ENCODE data around the gene SHISAL1.

SHISAL1 gene

DNA sequence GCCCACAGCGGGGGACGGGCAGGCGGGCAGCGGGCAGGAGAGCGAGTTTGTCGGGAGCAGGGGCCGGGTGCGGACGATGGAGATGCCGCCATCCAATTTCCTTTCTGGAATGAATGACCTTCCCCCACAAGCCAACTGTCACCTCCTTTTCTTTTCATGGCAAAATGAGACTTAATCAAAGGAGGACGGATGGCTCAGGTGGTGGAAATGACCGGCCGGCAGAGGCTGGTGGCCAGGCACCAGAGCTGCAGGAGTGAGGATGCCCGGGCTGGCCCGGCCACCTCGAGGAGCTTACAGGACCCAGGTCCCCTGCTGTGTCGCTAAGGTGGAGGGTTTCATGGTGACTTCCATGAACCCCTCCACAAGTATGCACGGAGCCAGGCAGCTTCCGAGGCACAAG is 11.7 kb downstream of the SHISAL1 start (continued):
- TF ChIP-seq, protein P1, sequence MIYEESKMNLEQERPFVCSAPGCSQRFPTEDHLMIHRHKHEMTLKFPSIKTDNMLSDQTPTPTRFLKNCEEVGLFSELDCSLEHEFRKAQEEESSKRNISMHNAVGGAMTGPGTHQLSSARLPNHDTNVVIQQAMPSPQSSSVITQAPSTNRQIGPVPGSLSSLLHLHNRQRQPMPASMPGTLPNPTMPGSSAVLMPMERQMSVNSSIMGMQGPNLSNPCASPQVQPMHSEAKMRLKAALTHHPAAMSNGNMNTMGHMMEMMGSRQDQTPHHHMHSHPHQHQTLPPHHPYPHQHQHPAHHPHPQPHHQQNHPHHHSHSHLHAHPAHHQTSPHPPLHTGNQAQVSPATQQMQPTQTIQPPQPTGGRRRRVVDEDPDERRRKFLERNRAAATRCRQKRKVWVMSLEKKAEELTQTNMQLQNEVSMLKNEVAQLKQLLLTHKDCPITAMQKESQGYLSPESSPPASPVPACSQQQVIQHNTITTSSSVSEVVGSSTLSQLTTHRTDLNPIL (CRISPR knock-in tag; IDR thresholded peaks at IDR 0.05; ENCODE audit: low read depth): no peak
- TF ChIP-seq PPARA (CRISPR knock-in tag; IDR thresholded peaks at IDR 0.05; ENCODE audit: borderline replicate concordance) (no peak), ZFP30 (CRISPR knock-in tag; IDR thresholded peaks at IDR 0.05) (no peak), ZNF565 (CRISPR knock-in tag; conservative IDR thresholded peaks at IDR 0.05; ENCODE audit: low read depth) (no peak), RARB (CRISPR knock-in tag; IDR thresholded peaks at IDR 0.05) (no peak), TOX (CRISPR knock-in tag; IDR thresholded peaks at IDR 0.05; ENCODE audit: borderline replicate concordance) (no peak), TCF4 (CRISPR knock-in tag; IDR thresholded peaks at IDR 0.05; ENCODE audit: borderline replicate concordance) (no peak), ZNF8 (CRISPR knock-in tag; IDR thresholded peaks at IDR 0.05) (no peak), OSR1 (CRISPR knock-in tag; IDR thresholded peaks at IDR 0.05) (no peak)
- TF ChIP-seq, protein P2, sequence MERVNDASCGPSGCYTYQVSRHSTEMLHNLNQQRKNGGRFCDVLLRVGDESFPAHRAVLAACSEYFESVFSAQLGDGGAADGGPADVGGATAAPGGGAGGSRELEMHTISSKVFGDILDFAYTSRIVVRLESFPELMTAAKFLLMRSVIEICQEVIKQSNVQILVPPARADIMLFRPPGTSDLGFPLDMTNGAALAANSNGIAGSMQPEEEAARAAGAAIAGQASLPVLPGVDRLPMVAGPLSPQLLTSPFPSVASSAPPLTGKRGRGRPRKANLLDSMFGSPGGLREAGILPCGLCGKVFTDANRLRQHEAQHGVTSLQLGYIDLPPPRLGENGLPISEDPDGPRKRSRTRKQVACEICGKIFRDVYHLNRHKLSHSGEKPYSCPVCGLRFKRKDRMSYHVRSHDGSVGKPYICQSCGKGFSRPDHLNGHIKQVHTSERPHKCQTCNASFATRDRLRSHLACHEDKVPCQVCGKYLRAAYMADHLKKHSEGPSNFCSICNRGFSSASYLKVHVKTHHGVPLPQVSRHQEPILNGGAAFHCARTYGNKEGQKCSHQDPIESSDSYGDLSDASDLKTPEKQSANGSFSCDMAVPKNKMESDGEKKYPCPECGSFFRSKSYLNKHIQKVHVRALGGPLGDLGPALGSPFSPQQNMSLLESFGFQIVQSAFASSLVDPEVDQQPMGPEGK (CRISPR knock-in tag; IDR thresholded peaks at IDR 0.05; ENCODE audit: borderline replicate concordance): no peak

DNA sequence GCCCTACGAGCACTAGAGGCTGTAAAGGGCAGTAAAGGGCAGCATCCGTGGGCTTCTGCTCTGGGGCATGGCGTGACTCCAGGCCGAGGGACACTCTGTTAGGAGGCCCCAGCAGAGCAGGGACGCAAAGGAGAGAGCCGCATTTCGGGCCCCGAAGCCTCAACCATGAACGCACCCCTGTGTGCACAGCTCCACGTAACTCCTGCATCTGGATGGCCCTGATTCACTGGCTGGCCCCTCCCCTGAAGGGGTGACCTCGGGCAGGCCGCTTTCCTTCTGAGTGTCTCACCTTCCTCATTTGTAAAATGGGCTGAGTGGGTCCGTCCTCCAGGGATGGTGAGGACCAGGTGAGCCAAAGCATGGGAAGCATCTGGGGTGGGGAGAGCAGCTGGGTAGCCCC is 13.6 kb downstream of the SHISAL1 start:
- TF ChIP-seq, protein P3, sequence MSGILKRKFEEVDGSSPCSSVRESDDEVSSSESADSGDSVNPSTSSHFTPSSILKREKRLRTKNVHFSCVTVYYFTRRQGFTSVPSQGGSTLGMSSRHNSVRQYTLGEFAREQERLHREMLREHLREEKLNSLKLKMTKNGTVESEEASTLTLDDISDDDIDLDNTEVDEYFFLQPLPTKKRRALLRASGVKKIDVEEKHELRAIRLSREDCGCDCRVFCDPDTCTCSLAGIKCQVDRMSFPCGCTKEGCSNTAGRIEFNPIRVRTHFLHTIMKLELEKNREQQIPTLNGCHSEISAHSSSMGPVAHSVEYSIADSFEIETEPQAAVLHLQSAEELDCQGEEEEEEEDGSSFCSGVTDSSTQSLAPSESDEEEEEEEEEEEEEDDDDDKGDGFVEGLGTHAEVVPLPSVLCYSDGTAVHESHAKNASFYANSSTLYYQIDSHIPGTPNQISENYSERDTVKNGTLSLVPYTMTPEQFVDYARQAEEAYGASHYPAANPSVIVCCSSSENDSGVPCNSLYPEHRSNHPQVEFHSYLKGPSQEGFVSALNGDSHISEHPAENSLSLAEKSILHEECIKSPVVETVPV (CRISPR knock-in tag; IDR thresholded peaks at IDR 0.05): no peak
- no peak for TF ChIP-seq ISL1 (CRISPR knock-in tag; IDR thresholded peaks at IDR 0.05)
- no peak for TF ChIP-seq CSDC2 (CRISPR knock-in tag; IDR thresholded peaks at IDR 0.05)
- TF ChIP-seq, protein P4, sequence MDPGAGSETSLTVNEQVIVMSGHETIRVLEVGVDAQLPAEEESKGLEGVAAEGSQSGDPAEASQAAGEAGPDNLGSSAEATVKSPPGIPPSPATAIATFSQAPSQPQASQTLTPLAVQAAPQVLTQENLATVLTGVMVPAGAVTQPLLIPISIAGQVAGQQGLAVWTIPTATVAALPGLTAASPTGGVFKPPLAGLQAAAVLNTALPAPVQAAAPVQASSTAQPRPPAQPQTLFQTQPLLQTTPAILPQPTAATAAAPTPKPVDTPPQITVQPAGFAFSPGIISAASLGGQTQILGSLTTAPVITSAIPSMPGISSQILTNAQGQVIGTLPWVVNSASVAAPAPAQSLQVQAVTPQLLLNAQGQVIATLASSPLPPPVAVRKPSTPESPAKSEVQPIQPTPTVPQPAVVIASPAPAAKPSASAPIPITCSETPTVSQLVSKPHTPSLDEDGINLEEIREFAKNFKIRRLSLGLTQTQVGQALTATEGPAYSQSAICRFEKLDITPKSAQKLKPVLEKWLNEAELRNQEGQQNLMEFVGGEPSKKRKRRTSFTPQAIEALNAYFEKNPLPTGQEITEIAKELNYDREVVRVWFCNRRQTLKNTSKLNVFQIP (CRISPR knock-in tag; IDR thresholded peaks at IDR 0.05; ENCODE audit: borderline replicate concordance, low read depth): no peak
- no peak for TF ChIP-seq ZNF8 (CRISPR knock-in tag; IDR thresholded peaks at IDR 0.05)
- no peak for TF ChIP-seq ESRRG (CRISPR knock-in tag; IDR thresholded peaks at IDR 0.05)
- TF ChIP-seq GLIS3 (CRISPR knock-in tag; IDR thresholded peaks at IDR 0.05): no peak
- no peak for TF ChIP-seq ZNF70 (CRISPR knock-in tag; IDR thresholded peaks at IDR 0.05)
- TF ChIP-seq RARB (CRISPR knock-in tag; IDR thresholded peaks at IDR 0.05): no peak
- TF ChIP-seq ZFP3 (CRISPR knock-in tag; IDR thresholded peaks at IDR 0.05): no peak
- TF ChIP-seq, protein P2 (CRISPR knock-in tag; IDR thresholded peaks at IDR 0.05; ENCODE audit: borderline replicate concordance): no peak
- no peak for TF ChIP-seq OSR1 (CRISPR knock-in tag; IDR thresholded peaks at IDR 0.05)
- no peak for TF ChIP-seq TCF4 (CRISPR knock-in tag; IDR thresholded peaks at IDR 0.05; ENCODE audit: borderline replicate concordance)
- TF ChIP-seq, protein P1 (CRISPR knock-in tag; IDR thresholded peaks at IDR 0.05; ENCODE audit: low read depth): no peak
- ATAC-seq: no peak

DNA sequence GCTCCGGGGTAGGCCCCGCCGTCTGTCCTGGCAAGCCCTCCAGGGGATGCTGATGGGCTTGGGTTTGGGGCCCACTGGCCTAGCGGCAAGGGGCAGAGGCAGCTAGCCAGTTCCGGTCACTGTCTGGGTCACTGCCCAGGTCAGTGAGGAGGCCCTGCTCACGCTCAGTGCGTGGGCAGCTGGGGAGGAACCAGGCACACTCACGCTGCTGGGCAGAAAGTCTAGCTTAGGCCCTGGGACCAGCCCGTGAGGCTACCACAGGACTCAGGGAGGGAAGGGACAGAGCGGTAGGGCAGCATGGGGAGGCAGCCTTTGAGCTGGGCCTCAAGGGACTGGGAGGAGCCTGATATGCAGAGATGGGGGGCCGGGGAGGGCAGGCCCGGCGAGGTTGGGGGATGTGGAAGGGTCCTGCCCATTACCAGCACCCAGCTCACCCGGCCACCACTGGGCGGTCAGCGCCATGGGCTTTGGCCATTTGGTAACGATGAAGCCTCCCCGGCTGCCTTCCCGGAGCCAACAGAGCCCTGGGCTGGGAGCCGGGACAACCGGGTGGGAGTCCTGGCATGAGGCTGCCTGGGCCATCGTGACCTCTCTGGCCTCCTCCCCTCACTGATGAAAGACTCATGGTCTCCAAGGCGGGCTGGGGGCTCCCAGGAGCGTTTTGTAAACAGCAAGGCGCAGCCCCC is 14.2 kb downstream of the SHISAL1 start:
- no peak; the same call in 2 of the 3 replicates for ATAC-seq
- TF ChIP-seq ZNF70 (CRISPR knock-in tag; IDR thresholded peaks at IDR 0.05) (no peak), BACH2 (CRISPR knock-in tag; IDR thresholded peaks at IDR 0.05; ENCODE audit: borderline replicate concordance) (no peak), TOX (CRISPR knock-in tag; IDR thresholded peaks at IDR 0.05; ENCODE audit: borderline replicate concordance) (no peak), GLIS3 (CRISPR knock-in tag; IDR thresholded peaks at IDR 0.05) (no peak), CSDC2 (CRISPR knock-in tag; IDR thresholded peaks at IDR 0.05) (no peak), ZFP3 (CRISPR knock-in tag; IDR thresholded peaks at IDR 0.05) (no peak), ZNF565 (CRISPR knock-in tag; conservative IDR thresholded peaks at IDR 0.05; ENCODE audit: low read depth) (no peak), PPARA (CRISPR knock-in tag; IDR thresholded peaks at IDR 0.05; ENCODE audit: borderline replicate concordance) (no peak)
- TF ChIP-seq, protein P5, sequence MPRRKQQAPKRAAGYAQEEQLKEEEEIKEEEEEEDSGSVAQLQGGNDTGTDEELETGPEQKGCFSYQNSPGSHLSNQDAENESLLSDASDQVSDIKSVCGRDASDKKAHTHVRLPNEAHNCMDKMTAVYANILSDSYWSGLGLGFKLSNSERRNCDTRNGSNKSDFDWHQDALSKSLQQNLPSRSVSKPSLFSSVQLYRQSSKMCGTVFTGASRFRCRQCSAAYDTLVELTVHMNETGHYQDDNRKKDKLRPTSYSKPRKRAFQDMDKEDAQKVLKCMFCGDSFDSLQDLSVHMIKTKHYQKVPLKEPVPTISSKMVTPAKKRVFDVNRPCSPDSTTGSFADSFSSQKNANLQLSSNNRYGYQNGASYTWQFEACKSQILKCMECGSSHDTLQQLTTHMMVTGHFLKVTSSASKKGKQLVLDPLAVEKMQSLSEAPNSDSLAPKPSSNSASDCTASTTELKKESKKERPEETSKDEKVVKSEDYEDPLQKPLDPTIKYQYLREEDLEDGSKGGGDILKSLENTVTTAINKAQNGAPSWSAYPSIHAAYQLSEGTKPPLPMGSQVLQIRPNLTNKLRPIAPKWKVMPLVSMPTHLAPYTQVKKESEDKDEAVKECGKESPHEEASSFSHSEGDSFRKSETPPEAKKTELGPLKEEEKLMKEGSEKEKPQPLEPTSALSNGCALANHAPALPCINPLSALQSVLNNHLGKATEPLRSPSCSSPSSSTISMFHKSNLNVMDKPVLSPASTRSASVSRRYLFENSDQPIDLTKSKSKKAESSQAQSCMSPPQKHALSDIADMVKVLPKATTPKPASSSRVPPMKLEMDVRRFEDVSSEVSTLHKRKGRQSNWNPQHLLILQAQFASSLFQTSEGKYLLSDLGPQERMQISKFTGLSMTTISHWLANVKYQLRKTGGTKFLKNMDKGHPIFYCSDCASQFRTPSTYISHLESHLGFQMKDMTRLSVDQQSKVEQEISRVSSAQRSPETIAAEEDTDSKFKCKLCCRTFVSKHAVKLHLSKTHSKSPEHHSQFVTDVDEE (CRISPR knock-in tag; IDR thresholded peaks at IDR 0.05): no peak
- TF ChIP-seq, protein P2 (CRISPR knock-in tag; IDR thresholded peaks at IDR 0.05; ENCODE audit: borderline replicate concordance): no peak
